GM12873 (cell line): Measurements from ENCODE around the gene IL36A.

ENCODE experiments used
- CTCF ChIP-seq: IDR thresholded peaks from 2 replicates; pipeline ENCODE4 v1.5.1; 2012; ENCODE audit warnings: low read depth, mild to moderate bottlenecking, moderate library complexity, low read length, control low read depth; ENCODE audit not compliant: insufficient read depth; ENCODE audit errors: missing control alignments

Gene IL36A

DNA sequence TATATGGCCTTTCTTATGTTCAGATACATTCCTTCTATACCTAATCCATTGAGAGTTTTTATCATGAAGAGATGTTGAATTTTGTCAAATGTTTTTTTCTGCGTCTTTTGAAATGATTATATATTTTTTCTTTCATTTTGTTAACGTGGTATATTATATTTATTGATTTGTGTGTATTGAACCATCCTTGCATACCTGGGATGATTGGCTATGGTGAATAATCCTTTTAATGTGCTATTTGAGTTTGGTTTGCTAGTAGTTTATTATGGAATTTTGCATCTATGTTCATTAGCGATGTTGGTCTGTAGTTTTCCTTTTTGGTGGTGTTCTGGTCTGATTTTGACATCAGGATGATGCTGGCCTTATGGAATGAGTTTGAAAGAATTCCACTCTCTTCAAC is 15.6 kb upstream of the IL36A start:
- TF ChIP-seq CTCF, result no peak

- no peak for TF ChIP-seq CTCF
Measured at GRCh38 chr2:112993831-112994230, 11.4 kb upstream of the IL36A start.

- no peak for TF ChIP-seq CTCF
Measured at GRCh38 chr2:112994648-112995047, 10.6 kb upstream of the IL36A start.

- TF ChIP-seq CTCF, result no peak
Measured at GRCh38 chr2:112995346-112995920, 9.8 kb upstream of the IL36A start.

GRCh38 chr2:112996635-112997034 is 8.6 kb upstream of the IL36A start:
- no peak for TF ChIP-seq CTCF

- no peak for TF ChIP-seq CTCF
Measured at GRCh38 chr2:112997151-112997550, 8.1 kb upstream of the IL36A start.

DNA sequence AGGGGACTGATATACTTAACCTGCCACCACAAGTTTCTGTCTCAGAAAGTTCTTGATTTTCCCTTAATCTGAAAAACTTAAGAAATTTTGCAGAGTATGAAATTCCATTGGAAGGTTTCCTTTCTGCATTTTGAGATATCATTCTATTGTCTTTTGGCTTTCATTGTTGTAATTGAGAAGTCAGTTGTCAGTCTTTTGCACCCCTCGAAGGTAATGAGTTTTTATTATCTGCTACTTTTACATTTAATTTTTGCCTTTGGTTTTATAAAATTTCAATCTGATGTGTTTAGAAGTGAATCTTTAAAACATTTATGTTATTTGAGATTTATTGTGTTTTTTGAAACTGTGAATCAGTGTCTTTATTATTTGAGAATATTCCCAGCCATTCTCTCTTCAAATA is 4.8 kb upstream of the IL36A start:
- TF ChIP-seq CTCF, result no peak
